Measurements from ENCODE around the gene TPX2.

GRCh38 chr20:31739550-31739977 is 474 bp downstream of the TPX2 start:
- TF ChIP-seq POLR2A (IDR thresholded peaks at IDR 0.05; ENCODE audit: low read depth, low read length): no peak
- TF ChIP-seq POLR2AphosphoS5 (IDR thresholded peaks at IDR 0.05; ENCODE audit: low read depth, low read length): no peak
- TF ChIP-seq TAF1 (IDR thresholded peaks at IDR 0.05; ENCODE audit: borderline replicate concordance, low read depth, low read length): no peak

Data from GM12892 (cell line).